NCI-H345 treated with DMSO at 0.1 percent for 48 hours (cell line): ENCODE measurements around the gene C2orf68.
"Not testable (repeated sequence)": the region's sequence is repeated elsewhere in the genome, so short reads cannot be mapped to it uniquely, and the experiment has no call there.

ENCODE experiments used
- DNase-seq: peaks from one replicate; lab custom pipeline; 2025; ENCODE audit not compliant: unreplicated experiment; lab: John Stamatoyannopoulos, UW

C2orf68 gene

DNA sequence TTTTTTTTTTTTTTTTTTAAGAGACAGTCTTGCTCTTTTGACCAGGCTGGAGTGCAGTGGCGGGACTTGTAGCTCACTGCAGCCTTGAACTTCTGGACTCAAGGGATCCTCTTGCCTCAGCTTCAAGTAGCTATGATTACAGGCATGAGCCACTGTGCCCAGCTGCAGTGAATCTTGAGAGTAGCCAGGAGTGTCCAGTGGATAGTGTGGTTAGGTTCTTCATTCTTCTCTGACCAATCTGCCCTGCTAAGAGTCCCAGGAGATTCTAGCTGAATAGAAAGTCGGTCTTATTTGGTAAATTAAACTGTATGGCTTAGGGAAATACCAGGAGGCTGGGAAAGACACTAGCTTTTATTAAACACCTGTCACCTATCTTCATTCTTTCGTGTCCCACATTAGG is 19.4 kb upstream of the C2orf68 start:
- DNase-seq: no peak

DNA sequence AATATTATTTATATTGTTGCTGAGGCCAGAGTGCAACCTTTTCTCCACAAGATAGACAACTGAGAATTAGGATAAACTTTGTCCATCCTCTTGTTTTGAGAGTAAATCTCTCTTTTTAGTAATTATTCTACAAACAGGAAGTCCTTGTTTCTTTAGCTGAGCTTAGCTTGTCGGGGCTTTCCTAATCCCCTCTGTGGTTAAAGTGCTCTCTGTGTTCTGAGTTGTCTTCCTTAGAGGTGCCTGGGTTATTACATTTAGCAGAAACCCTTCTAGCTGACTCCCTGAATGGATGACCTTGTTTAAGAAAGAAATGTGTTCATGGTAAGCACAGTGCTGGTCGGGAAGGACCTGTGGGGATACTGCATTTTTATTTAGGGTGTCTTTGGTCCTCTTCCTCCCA is 16.8 kb upstream of the C2orf68 start:
- DNase-seq: no peak

DNA sequence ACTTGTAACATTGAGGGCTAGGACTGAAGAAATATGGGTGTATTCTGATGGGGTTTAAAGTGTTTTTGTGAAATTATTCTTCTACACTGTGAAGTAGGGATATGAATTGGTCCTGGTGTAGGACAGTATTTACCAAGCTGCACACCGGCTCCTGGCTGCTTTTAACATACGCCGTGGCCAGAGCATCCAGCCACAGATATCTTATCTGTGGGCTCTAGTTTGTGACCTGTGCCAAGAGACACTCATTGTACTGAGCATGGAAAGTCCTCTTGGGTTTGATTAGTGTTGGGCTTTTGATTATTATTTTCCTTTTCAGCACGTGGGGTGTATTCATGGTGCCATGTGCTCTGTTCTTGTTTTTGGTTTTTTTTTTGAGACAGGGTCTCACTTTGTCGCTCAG is 12.1 kb upstream of the C2orf68 start:
- no peak for DNase-seq

DNA sequence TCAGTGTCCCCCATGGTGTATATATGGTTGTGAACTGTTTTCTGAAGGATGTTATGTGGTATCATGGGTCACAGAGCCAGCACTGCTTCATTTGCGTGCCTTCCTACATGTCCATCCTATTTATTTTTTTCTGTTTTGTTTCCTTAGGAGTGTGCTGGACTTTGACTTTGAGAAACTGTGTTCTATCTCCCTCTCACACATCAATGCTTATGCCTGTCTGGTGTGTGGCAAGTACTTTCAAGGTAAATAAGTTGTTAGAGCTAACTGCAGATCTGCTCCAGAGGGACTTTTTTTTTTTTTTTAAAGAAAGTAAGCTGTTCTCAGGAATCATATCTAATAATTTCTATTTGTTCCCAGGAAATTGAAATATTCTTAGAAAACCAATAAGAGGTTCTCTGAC is 9.5 kb upstream of the C2orf68 start:
- DNase-seq: no peak

DNA sequence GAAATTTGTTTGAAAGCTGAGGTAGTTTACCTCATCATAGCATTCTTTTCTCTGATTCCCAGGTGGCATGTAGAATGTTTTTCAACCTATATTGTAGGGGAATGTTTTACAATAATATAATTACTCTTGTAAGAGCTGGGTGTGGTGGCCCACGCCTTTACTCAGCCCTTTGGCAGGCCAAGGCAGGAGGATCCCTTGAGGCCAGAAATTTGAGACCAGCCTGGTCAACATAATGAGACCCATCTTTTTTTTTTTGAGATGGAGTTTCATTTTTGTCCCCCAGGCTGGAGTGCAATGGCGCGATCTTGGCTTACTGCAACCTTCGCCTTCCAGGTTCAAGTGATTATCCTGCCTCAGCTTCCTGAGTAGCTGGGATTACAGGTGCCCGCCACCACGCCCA is 7.8 kb upstream of the C2orf68 start:
- DNase-seq: no peak

DNA sequence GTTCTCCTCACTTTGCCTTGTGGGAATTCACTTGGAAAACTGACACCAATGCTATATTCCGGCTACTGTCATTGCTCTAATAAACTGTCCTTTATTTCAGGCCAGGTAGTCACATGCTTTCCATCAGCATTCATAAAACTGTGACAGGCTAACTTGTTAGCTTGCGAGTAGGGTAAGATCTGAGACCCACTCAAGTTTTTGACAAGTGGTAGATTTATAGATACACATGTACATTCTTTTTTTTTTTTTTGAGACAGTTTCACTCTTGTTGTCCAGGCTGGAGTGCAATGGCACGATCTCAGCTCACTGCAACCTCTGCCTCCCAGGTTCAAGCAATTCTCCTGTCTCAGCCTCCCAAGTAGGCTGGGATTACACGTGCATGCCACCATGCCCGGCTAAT is 5.9 kb upstream of the C2orf68 start:
- DNase-seq: not testable (repeated sequence)

DNA sequence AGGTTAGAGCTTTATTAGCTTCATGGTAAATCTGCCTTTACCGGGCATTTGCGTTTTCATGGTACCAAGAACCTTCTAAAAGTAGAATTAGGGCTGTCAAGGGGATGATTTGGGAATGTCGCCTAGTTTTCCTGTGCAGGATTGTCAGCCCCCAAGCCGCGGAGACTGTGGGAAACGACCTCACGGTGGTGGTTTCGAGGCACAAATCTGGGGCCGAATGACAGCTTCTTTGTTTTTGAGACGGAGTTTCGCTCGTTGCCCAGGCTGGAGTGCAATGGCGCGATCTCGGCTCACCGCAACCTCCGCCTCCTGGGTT is 3.5 kb upstream of the C2orf68 start:
- DNase-seq: no peak

DNA sequence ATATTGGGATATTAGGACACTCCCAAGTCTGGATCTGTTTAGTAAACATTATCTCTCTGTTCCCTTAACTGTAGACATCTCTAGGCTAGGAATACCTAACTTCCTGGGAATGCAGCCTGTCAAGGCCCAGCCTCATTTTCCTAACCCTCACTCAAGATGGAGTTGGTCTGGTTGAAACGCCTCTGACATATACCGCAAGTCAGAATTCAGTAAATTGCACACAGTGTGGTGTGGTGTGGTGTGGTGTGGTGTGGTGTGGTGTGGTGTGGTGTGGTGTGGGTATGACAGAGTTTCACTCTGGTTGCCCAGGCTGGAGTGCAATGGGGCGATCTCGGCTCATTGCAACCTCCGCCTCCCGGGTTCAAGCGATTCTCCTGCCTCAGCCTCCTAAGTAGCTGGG is 2.9 kb upstream of the C2orf68 start:
- not testable (repeated sequence) for DNase-seq

DNA sequence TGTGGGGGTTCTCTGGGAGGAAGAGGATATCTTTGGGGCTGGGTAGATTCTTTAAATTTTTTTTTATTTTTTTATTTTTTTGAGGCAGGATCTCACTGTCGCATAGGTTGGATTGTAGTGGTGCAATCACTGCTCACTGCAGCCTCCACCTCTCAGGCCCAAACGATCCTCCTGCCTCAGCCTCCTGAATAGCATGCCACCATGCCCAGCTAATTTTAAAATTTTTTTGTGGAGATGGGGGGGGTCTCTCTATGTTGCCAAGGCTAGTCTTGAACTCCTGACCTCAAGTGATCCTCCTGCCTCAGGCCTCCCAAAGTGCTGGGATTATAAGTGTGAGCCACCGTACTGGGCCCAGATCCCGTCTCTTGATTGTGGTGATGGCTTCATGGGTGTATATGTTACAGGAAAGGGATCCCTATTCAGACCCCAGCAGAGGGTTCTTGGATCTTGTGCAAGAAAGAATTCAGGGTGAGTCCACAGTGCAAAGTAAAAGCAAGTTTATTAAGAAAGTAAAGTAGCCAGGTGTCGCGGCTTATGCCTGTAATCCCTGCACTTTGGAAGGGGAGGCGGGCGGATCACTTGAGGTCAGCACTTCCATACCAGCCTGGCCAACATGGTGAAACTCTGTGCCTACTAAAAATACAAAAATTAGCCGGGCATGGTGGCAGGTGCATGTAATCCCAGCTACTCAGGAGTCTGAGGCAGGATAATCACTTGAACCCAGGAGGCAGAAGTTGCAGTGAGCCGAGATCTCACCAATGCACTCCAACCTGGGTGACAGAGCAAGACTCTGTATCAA is 2.0 kb upstream of the C2orf68 start:
- no peak for DNase-seq

DNA sequence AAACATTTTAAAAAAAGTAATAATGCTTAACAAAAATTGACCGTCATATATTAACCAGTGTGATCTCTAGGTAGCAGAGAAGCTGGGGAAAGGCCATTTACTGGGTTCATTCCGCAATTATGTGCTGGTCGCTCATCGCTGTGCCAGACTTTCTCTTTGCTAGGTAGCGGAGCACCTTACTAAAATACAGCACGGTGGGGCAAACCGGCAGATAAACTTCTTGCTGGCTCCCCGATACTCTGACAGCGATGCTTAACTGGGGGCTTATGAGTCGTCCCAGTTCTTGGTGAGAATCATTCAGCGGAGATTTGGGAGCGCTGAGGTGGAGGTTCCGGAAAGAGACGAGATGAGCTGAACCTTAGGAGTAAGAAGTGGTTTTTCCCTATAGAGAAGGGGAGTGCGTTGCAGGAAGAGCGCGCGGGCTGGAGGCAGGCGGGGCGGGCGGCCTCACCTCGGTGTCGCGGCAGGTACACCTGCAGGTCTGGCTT is 605 bp downstream of the C2orf68 start:
- DNase-seq: no peak

DNA sequence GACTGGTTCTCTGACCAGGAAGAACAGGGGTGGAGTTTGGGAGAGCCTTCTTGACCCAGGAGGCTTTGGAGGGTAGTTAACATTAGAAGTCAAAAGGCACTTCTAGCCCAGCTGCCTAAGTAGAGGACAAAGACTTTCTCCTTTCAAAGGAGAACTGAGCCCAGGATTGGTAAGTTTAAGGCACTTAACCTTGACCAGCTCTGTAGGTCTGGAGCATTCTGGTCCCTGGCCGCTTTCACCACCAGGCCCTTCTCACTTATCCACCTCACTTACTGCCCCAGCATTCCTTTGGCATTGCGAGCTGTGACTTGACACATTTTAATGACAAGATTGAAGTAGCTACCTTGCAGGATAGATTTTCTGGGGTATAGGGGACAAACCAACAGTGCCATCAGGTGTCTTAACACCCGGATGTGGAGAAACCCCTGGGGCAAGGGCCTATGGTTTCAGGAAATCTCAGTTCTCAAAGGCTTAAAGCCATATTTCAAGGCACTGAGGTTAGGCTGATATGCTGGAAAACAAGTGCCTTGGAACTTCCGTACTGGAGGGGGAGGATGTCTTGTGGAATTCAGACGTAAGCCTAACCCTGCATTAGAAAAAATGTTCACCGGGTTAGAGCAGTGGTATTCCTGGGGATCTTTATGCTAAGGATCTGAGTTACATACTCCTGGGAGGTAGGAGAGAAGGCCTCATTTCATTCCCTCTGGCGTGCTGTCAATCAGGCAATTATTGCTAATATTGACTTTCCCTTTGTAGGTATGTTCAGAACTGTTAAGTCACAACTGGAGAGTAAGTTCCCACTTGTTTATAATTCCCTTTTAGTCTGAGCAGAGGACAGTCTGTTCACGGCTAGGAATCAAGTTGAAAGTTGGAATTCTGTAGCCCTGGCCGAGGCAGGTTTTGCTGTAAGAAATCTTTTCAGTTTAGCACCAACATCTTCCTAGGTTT is 4.3 kb downstream of the C2orf68 start:
- no peak for DNase-seq

DNA sequence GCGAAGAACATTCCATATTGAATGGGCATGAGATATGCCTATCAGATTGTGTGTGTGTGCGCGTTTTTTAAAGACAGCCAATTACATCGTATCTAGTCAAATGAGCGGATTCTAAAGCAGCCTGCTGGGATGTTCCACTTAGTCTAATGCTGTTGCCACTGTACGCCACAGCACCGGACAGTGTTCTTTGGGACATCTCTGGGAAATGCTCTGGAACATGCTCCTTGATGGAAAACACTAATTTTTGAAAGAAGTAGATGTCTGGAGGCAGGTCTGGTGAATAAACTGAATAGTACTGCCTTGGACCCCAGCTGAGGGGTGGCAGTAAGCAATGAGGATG is 5.8 kb downstream of the C2orf68 start:
- no peak for DNase-seq

DNA sequence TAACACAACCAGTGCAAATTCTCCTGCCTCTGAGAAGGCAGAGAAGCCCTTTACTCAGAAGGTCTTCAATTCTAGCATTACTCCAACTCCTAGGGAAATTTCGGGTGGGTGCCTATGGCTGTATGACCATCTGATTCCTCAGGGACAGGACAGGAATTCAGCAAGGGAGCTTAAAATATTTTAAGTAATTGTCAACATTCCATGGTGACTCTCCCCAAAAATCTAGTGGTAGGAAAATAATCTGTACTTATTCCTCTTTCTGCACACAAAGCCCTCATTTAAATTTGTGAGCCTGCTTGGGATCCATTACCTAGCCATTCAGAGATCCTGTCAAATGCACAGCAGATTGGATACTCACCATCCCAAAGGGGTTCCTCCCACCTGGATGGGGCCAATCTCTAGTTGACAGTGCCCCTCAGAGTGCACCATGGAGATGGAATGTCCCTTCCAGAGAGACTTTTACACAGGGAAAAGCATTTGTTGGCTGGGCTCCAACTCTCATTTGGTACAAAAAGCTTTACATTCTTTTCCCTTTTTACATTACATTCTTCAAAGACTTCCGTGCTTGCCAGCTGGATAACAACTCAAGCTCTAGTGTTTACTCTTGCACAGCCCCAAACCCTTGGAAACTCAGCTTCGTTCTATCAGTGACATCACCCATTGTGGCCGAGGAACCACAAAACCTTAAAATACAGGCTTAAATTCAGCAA is 6.3 kb downstream of the C2orf68 start:
- no peak for DNase-seq

DNA sequence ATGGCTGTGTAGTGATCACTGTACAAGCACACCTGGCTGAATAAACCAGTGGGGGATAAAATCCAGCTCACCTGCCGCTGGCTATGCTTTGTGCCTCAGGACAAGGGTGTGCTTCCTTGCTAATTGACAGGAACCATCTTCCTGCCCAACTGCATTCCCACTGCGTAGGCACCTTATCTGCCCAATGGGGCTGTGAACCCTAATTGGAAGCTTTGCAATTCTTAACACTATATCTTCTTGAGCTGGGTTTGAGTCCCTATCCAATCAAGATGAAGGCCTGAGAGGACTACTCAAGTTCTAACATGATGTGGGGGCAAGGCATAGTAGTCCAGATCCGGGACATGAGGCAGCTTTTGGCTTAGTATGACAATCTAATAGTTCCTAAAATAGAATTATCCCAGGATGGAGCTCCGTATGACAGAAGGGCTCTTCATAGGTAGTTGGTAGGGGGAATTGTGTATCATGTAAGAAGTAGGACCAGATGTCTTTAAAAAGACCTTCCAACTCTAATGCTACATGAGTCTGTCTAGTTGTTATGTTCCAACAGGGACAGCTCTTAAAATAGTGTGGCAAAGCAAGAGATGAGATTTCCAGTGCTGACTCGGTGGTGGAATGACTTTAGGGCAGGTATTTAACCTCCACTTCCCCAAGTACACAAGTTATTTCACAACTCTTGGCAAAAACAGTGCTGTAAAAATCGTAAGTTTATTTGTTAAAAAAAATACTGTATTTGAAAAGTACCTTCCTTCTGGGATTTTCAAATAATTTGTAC is 7.1 kb downstream of the C2orf68 start:
- DNase-seq: no peak

DNA sequence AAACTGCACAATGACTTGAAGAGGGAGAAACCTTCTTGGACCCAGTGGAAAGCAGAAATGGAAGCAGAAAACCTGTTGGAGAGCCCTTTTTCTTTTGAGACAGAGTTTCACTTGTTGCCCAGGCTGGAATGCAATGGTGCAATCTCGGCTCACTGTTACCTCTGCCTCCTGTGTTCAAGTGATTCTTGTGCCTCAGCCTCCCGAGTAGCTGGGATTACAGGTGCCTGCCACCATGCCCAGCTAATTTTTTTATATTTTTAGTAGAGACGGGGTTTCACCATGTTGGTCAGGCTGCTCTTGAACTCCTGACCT is 7.8 kb downstream of the C2orf68 start:
- not testable (repeated sequence) for DNase-seq

DNA sequence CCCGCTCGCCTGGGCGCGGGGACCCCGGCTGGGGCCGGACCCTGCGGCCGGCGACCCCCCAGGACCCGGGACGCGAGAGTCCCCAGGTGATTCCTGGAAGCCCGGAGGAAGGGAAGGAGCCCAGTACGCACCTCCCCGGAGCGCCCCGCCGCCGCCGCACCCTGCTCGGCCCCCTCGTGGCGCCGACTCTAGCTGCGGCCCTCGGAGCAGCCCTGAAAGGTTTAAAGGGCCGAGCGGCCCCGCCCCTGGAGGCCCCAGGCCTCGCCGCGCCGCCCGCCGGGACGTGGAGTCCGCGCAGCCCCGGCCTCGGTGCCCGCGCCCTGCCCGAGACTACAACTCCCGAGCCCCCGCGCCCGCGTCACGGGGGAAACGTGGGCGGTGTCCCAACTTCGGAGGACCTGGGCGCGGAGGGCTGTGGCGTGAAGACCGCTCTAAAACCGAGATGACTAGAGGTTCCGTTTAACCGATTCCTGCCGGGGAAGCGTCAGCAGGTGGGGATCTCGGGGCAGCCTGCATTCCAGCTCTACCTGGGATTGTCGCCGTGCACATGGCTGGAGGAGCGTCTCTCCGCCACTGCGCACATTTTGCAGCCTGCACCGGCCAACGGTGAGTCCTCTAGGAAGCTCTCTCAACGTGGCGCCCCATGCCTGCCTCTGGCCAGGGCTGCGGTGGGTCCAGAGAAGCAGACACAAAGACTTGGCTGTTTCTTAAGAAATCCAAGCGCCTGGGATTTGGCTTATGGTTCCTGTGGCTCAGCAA is 9.2 kb downstream of the C2orf68 start, which contains the start of gene TMEM150A:
TMEM150A (minus strand) TSS at position 223 of the 759 bp plus-strand sequence. CDS start 750 bp downstream, outside the sequence.
- peak; percentile 70 for DNase-seq

DNA sequence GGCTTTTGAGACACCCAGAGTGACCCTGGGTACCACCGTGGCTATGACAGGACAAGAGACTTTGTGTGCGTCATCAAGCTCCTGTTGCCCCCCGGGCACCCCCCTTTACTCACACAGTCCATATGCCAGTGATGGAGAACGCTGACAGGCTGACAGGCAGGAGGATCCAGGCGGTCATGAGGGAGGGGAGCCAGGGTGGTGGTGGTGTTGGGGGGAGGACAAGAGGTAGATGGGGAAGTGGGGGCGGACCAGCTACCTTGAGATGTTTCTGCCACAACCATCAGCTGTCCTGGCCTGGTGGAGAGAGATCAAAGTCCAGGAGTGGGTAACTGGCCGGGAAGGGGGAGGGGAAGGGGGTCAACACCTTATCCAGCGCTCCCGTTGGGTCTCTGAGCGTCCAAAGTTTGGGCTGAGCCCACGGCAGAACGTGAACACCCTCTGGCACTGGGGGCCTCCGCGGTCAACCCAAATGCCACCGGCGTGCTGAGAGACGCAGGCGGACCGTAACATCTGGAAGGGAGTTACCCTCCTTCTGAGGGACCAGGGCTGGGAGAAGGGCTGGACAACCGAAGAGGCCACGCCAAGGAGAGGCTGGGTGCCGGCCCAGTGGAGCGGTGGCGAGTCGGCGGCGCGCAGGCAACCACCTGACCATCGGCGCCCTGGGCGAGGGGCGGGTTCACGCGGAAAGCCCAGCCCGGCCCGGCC is 9.9 kb downstream of the C2orf68 start:
- no peak for DNase-seq

DNA sequence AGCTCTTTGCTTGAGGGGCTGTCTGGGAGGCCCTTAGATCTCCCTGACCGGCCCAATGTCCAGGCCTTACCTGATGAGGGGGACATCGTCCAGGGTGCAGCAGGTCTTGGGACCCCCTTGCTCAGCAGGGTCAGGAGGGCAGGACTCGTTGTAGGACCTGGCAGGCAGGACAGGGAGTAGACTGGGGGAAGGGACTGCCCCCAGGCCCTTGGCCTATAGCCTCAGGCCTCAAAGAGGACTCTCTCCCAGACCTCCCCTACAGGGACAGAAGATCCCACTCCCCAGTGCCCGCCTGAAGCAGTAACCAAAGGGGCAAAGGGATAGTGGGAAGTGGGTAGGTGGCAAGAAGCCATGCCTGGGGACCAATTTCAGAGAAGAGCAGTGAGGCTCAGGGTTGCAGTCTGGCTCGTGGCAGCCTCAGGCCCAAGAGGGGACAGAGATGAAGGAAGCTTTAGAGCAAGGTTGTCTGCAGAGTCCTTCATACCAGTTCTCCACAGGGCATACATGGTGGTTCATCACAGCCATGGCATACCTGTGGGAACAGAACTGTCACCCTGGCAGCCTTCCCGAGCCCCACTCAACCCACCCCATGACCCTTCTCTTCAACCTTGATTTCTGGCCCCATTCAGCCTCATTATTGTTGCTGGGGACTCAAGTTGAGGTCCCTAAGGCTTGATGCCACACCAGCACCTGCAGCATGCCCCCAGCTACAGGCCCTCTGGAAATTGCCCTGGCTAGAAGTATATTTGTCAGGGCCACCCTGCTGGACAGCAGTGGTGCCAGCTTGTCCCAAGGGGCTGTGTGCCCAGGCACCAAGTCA is 10.7 kb downstream of the C2orf68 start:
- no peak for DNase-seq

DNA sequence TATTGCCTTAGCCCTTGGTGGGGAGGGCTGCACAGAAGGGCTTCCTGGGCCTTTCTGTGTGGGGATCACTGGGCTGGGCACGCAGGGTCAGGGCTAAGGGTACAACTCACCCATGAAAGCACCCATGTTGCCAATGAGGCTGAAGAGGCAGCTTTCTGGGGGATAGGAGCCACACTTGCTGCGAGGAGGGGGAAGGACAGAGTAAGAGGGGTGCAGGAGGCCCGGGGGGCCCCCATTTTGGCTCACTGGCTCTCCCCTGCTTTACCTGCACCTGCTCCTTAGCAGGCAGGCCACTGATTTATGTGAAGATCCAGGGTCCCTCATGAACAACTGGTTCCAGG is 11.7 kb downstream of the C2orf68 start:
- no peak for DNase-seq
